GM18868 (cell line): ENCODE data around the gene COL23A1.

Experiments
- ATAC-seq: cut with Tn5 transposase; IDR thresholded peaks from one replicate; pipeline ENCODE4 v1.9.1; 2021; ENCODE audit warnings: mild to moderate bottlenecking, moderate library complexity; ENCODE audit not compliant: unreplicated experiment

COL23A1 gene

GRCh38 chr5:178463321-178464155 lies 126.7 kb downstream of the COL23A1 start:
- ATAC-seq: no peak

- no peak for ATAC-seq
These were observed 127.4 kb downstream of the COL23A1 start for GRCh38 chr5:178462816-178463215.

- ATAC-seq: no peak
These were observed 128.1 kb downstream of the COL23A1 start for GRCh38 chr5:178462076-178462475.

GRCh38 chr5:178461004-178461730 lies 129.0 kb downstream of the COL23A1 start:
- no peak for ATAC-seq

- no peak for ATAC-seq
These were observed 129.6 kb downstream of the COL23A1 start for GRCh38 chr5:178460598-178460997.

- no peak for ATAC-seq
These were observed 130.0 kb downstream of the COL23A1 start for GRCh38 chr5:178460174-178460573.

- ATAC-seq: no peak
These were observed 132.1 kb downstream of the COL23A1 start for GRCh38 chr5:178458140-178458539.

- ATAC-seq: no peak
These were observed 132.7 kb downstream of the COL23A1 start for GRCh38 chr5:178457471-178457870.

- ATAC-seq: no peak
These were observed 134.7 kb downstream of the COL23A1 start for GRCh38 chr5:178455480-178455835.

GRCh38 chr5:178454821-178455479 lies 135.2 kb downstream of the COL23A1 start:
- no peak for ATAC-seq

GRCh38 chr5:178454303-178454702 lies 135.9 kb downstream of the COL23A1 start:
- no peak for ATAC-seq

- ATAC-seq: no peak
These were observed 137.0 kb downstream of the COL23A1 start for GRCh38 chr5:178453224-178453623.

GRCh38 chr5:178450121-178451028 lies 139.8 kb downstream of the COL23A1 start:
- no peak for ATAC-seq

GRCh38 chr5:178449163-178450070 lies 140.8 kb downstream of the COL23A1 start:
- ATAC-seq: no peak

GRCh38 chr5:178445534-178445933 lies 144.7 kb downstream of the COL23A1 start:
- ATAC-seq: no peak

GRCh38 chr5:178442405-178443257 lies 147.6 kb downstream of the COL23A1 start:
- ATAC-seq: no peak

- no peak for ATAC-seq
These were observed 148.5 kb downstream of the COL23A1 start for GRCh38 chr5:178441486-178442270.

- no peak for ATAC-seq
These were observed 150.0 kb downstream of the COL23A1 start for GRCh38 chr5:178440181-178440580.
